Parathyroid adenoma (tissue), 2 donors: ENCODE results near the gene MDP1.
"Not testable (repeated sequence)": the region's sequence is repeated elsewhere in the genome, so short reads cannot be mapped to it uniquely, and the experiment has no call there.

Experiments used
- H2AFZ ChIP-seq: fragments of 300-600 bp; sonication (generic); one replicate; pipeline ENCODE4 v1.7.0; 2017; ENCODE audit warnings: antibody characterized with exemption, mild to moderate bottlenecking
- H3K27ac ChIP-seq: fragments of 300-600 bp; sonication (generic); one replicate; pipeline ENCODE4 v1.7.0; 2017
- H3K27me3 ChIP-seq: fragments of 300-600 bp; sonication (generic); one replicate; pipeline ENCODE4 v1.7.0; 2017; ENCODE audit warnings: low read length; ENCODE audit not compliant: control insufficient read depth, insufficient read depth
- H3K36me3 ChIP-seq: fragments of 300-600 bp; sonication (generic); one replicate; pipeline ENCODE4 v1.7.0; 2017; ENCODE audit warnings: low read length; ENCODE audit not compliant: control insufficient read depth, insufficient read depth
- H3K4me1 ChIP-seq: fragments of 300-600 bp; sonication (generic); one replicate; pipeline ENCODE4 v1.7.0; 2017; ENCODE audit warnings: control low read depth
- H3K4me2 ChIP-seq: fragments of 300-600 bp; sonication (generic); one replicate; pipeline ENCODE4 v1.7.0; 2017; ENCODE audit warnings: low read length
- H3K4me3 ChIP-seq: fragments of 300-600 bp; sonication (generic); one replicate; pipeline ENCODE4 v1.7.0; 2017; ENCODE audit warnings: low read depth, low read length
- H3K79me2 ChIP-seq: fragments of 300-600 bp; sonication (generic); one replicate; pipeline ENCODE4 v1.7.0; 2017; ENCODE audit warnings: control low read depth
- H3K9ac ChIP-seq: fragments of 300-600 bp; sonication (generic); one replicate; pipeline ENCODE4 v1.7.0; 2017; ENCODE audit warnings: mild to moderate bottlenecking
- H3K9me3 ChIP-seq: fragments of 300-600 bp; sonication (generic); one replicate; pipeline ENCODE4 v1.7.0; 2017; ENCODE audit warnings: low read length; ENCODE audit not compliant: control insufficient read depth
- TF ChIP-seq, protein P1 (sequence below): fragments of 300-600 bp; sonication (generic); IDR thresholded peaks from one replicate; pipeline ENCODE4 v1.7.0; 2017; ENCODE audit warnings: antibody characterized with exemption, mild to moderate bottlenecking
- donor health status: primary hyperparathyroidism.

Gene MDP1

DNA sequence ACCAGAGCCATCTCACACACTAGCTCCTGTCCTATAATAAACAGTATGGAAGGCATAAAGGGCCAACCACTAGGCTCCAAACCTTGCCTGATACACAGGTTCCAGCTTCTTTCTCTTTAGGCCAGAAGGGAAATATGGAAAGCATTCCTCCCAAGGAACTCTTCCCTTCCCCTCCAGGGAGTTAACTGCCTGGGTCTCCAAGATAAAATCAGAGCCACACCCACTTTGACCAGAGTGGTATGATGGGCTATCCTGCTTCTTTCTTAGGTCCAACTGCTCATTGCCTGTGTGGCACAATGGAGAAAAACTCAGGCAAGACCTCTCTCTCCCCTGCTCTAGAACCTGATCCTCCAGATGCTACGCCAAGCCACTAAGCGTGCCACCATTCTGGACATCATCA, 8.2 kb downstream of the MDP1 start:
- Histone ChIP-seq H3K27me3 (no peaks in the 10 kb centered on the region), H3K27ac (no peak overlapping the region), H3K9ac (no peak overlapping the region), H3K4me2 (no peak overlapping the region), H2AFZ (no peak overlapping the region), H3K79me2 (peaks cover 24% of the 10 kb centered on the region), H3K36me3 (no peaks in the 10 kb centered on the region), H3K4me1 (no peaks in the 10 kb centered on the region), H3K9me3 (no peaks in the 10 kb centered on the region), H3K4me3 (no peak overlapping the region)
- TF ChIP-seq, protein P1, sequence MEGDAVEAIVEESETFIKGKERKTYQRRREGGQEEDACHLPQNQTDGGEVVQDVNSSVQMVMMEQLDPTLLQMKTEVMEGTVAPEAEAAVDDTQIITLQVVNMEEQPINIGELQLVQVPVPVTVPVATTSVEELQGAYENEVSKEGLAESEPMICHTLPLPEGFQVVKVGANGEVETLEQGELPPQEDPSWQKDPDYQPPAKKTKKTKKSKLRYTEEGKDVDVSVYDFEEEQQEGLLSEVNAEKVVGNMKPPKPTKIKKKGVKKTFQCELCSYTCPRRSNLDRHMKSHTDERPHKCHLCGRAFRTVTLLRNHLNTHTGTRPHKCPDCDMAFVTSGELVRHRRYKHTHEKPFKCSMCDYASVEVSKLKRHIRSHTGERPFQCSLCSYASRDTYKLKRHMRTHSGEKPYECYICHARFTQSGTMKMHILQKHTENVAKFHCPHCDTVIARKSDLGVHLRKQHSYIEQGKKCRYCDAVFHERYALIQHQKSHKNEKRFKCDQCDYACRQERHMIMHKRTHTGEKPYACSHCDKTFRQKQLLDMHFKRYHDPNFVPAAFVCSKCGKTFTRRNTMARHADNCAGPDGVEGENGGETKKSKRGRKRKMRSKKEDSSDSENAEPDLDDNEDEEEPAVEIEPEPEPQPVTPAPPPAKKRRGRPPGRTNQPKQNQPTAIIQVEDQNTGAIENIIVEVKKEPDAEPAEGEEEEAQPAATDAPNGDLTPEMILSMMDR = no peak

DNA sequence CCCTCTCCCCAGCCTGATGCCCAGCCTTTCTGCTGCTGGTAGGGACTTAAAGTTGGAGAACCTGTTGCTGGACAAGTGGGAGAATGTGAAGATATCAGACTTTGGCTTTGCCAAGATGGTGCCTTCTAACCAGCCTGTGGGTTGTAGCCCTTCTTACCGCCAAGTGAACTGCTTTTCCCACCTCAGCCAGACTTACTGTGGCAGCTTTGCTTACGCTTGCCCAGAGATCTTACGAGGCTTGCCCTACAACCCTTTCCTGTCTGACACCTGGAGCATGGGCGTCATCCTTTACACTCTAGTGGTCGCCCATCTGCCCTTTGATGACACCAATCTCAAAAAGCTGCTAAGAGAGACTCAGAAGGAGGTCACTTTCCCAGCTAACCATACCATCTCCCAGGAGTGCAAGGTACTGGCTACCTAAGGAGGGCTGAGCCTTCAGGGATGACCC, 8.7 kb downstream of the MDP1 start:
- no peaks in the 10 kb centered on the region for H3K36me3 ChIP-seq
- H3K9me3 ChIP-seq = no peaks in the 10 kb centered on the region
- no peaks in the 10 kb centered on the region for H3K4me1 ChIP-seq

DNA sequence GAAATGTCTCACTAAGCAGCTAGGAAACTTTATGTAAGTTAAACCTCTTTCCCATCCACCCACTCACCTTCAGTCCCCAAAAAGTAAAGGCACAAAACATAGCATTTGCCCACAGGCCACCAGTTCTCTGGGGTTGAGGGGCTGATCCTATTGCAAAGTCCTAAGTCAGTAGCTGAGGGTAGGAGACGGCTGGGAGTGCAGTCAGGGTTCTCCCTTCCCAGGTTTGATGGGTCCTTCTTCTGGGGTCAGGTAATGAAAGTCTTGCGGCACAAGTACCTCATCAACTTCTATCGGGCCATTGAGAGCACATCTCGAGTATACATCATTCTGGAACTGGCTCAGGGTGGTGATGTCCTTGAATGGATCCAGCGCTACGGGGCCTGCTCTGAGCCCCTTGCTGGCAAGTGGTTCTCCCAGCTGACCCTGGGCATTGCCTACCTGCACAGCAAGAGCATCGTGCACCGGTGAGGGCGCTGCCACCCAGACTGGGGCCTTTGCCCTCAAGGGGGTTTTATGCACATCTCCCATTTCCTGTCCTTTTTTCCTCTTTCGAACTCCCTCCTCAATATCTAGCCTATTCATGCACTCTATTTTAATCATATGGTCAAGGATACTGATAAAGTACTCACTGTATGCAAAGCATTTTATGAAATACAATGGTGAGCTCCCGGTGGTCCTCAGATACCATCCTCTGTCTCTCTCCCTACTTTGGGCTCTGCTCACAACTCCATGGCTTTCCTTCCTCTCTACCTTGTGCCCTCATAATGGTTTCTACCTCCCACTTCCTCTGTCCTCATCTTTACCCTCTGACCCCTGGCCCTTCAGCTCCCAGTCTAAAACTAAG, 9.4 kb downstream of the MDP1 start:
- Histone ChIP-seq H3K36me3 (no peaks in the 10 kb centered on the region), H3K9me3 (no peaks in the 10 kb centered on the region), H2AFZ (no peak overlapping the region), H3K79me2 (peaks cover 22% of the 10 kb centered on the region), H3K4me1 (no peaks in the 10 kb centered on the region), H3K4me3 (no peak overlapping the region), H3K27me3 (no peaks in the 10 kb centered on the region), H3K27ac (no peak overlapping the region), H3K4me2 (no peak overlapping the region), H3K9ac (no peak overlapping the region)
- TF ChIP-seq, protein P1 = no peak

More for the DNA sequence above, 8.7 kb downstream of the MDP1 start:
- no peak overlapping the region for H2AFZ ChIP-seq
- no peak overlapping the region for H3K9ac ChIP-seq
- peaks cover 25% of the 10 kb centered on the region for H3K79me2 ChIP-seq
- H3K27ac ChIP-seq = no peak overlapping the region
- H3K4me3 ChIP-seq = no peak overlapping the region
- H3K27me3 ChIP-seq = no peaks in the 10 kb centered on the region
- H3K4me2 ChIP-seq = no peak overlapping the region
- TF ChIP-seq, protein P1 = no peak

DNA sequence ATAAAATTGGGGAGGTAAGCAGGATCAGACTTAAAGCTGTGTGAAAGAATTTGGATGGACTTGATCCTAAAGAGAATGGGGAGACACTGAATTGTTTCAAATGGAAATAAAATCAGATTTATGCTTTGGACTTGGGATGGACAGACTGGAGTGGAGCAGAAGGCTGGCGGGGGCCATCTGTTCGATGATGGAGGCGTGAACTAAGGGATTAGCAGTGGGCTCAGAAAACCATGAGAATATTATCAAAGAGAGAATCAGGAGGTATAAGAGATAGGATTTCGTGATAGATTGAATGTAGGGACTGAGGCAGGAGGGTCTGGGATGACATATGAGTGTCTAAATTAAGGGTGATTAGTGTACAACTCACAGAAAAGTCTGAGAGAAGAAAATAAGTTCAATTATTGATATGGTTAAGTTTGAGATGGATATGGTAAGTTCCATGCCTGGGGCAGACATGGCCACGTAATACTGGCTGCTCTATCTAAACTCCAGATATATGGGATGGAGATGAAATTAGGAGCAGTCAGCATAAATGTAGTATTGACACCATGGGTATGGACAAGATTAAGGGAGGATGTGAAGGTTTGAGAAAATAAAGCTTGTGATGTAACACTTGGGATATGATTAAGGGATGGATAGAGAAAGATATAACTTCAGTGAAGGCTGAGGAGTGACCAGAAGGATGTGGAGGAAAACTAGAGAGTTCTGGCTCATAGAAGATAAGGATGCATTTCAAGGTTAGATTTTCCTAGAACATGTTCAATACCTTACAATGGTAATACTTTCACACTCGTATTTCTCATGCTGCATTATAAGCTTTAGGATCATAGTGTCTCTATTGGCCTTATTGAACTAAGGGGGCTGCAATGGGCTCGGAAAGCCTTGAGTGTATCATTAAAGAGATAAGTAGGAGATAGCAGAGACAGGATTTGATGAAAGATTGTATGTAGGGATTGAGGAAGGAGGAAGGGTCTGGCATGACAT, 11.4 kb downstream of the MDP1 start:
- Histone ChIP-seq H3K79me2 (peaks cover 21% of the 10 kb centered on the region), H3K27me3 (no peaks in the 10 kb centered on the region), H3K4me2 (no peak overlapping the region), H3K36me3 (no peaks in the 10 kb centered on the region), H3K27ac (no peak overlapping the region), H3K9me3 (no peaks in the 10 kb centered on the region), H3K4me1 (no peaks in the 10 kb centered on the region), H2AFZ (no peak overlapping the region), H3K9ac (no peak overlapping the region), H3K4me3 (no peak overlapping the region)
- TF ChIP-seq, protein P1 = no peak

DNA sequence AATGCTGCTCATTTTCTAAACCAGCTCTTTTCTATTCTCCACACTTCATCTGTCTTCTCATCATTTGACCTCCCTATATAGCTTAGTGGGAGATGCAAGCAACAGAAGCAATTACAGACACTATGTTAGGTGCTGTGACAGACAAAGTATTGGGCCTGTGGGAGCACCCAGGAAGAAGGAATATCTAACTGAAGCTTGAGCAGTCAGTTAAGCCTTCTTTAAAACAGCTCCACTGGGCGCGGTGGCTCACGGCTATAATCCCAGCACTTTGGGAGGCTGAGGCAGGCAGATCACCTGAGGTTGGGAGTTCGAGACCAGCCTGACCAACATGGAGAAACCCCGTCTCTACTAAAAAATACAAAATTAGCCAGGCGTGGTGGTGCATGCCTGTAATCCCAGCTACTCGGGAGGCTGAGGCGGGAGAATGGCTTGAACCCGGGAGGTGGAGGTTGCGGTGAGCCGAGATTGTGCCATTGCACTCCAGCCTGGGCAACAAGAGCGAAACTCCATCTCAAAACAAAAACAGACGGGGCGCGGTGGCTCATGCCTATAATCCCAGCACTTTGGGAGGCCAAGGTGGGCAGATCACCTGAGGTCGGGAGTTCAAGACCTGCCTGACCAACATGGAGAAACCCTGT, 12.5 kb downstream of the MDP1 start:
- H3K79me2 ChIP-seq = peaks cover 27% of the 10 kb centered on the region
- not testable (repeated sequence) for H3K4me3 ChIP-seq, H3K27ac ChIP-seq, H3K9ac ChIP-seq, H2AFZ ChIP-seq, H3K4me2 ChIP-seq, H3K4me1 ChIP-seq, H3K9me3 ChIP-seq, H3K27me3 ChIP-seq, H3K36me3 ChIP-seq

DNA sequence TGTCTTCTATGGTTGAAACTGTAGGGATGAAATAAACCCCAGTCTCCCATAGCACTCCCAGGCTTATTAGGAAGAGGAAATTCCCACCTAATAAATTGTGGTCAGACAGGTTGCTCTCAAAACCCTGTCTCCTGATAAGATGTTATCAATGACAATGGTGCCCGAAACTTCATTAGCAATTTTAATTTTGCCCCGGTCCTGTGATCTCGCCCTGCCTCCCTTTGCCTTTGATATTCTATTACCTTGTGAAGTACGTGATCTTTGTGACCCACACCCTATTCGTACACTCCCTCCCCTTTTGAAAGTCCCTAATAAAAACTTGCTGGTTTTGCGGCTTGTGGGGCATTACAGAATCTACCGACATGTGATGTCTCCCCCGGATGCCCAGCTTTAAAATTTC, 13.3 kb downstream of the MDP1 start:
- not testable (repeated sequence) for H3K4me3 ChIP-seq, H3K9me3 ChIP-seq, H3K27ac ChIP-seq, H2AFZ ChIP-seq, H3K27me3 ChIP-seq, H3K4me1 ChIP-seq, H3K9ac ChIP-seq, H3K36me3 ChIP-seq, H3K4me2 ChIP-seq
- H3K79me2 ChIP-seq = peaks cover 30% of the 10 kb centered on the region
